CD4-positive, alpha-beta T cell treated with Interleukin-4 for 4 hours (primary cell): ENCODE data around the gene BID.
"Not testable (repeated sequence)": the region's sequence is repeated elsewhere in the genome, so short reads cannot be mapped to it uniquely, and the experiment has no call there.

Experiments
- DNase-seq: peaks from one replicate; pipeline ENCODE4 v3.0.0-alpha.2; 2020

Gene BID

DNA sequence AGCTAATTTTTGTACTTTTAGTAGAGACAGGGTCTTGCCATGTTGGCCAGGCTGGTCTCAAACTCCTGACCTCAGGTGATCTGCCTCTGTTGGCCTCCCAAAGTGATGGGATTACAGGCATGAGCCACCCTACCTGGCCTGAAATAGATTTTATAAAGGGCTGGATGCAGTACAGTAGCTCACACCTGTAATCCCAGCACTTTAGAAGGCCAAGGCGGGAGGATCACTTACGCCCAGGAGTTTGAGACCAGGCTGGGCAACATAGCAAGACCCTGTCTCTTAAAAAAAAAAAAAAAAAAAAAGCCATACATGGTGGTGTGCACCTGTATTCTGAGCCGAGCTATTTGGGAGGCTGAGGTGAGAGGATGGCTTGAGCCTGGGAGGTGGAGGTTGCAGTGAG lies 76.0 kb downstream of the BID start:
- not testable (repeated sequence) for DNase-seq

DNA sequence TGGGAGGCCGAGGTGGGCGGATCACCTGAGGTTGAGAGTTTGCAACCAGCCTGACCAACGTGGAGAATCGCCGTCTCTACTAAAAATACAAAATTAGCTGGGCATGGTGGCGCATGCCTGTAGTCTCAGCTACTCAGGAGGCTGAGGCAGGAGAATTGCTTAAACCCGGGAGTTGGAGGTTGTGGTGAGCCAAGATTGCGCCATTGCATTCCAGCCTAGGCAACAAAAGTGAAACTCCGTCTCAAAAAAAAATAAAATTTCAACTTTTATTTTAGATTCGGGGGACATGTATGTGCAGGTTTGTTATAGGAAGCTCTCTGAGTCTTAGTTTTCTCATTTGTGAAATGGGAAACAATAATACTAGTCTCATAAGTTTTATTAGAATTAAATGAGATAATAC lies 77.1 kb downstream of the BID start:
- not testable (repeated sequence) for DNase-seq

- DNase-seq: no peak
These were observed 78.3 kb downstream of the BID start for GRCh38 chr22:17695986-17696385.

- DNase-seq: no peak
These were observed 79.5 kb downstream of the BID start for GRCh38 chr22:17694752-17695151.

- DNase-seq: no peak
These were observed 80.1 kb downstream of the BID start for GRCh38 chr22:17694193-17694592.

DNA sequence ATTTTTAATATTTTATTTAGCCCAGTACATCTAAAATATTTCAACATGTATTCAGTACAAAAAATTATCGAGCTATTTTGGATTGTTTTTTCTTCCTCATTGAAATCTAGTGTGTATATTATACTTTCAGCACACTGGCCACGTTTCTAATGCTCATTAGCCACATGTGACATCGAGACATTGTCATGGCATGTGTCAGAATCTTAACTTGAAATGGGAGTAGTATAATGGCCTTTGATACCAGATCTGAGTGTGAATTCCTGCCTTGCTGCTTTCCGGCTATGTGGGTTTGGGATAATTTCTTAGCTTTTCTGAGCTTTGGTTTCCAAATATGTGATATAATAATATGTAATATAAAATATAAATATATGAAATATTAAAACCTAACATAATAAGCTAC lies 81.4 kb downstream of the BID start:
- no peak for DNase-seq

- no peak for DNase-seq
These were observed 90.0 kb downstream of the BID start for GRCh38 chr22:17684245-17684644.
